Testis (tissue), 2 donors: ENCODE measurements around the gene NRTN.

Source experiments
- CTCF ChIP-seq, 3 experiments: fragments of 450-650 bp in 2 of 3; fragments of 200-600 bp in 1 of 3; sonication (generic) in 1 of 3; IDR thresholded peaks; one replicate each; pipeline ENCODE4 v1.5.1; 2016 to 2019; ENCODE audit warnings: antibody characterized with exemption in 3 of 3, mild to moderate bottlenecking in 2 of 3, moderate library complexity in 1 of 3
- POLR2A ChIP-seq: fragments of 450-650 bp; IDR thresholded peaks from one replicate; pipeline ENCODE4 v1.6.1; 2017; ENCODE audit warnings: antibody characterized with exemption, mild to moderate bottlenecking, moderate library complexity

GRCh38 chr19:5773276-5773675 is 31.6 kb upstream of the NRTN start:
- TF ChIP-seq CTCF (IDR thresholded peaks at IDR 0.05) (no peak), POLR2A (no peak)
